PC-9 (cell line): ENCODE data around the gene MSANTD2. TPM values are rescaled to one million over a fixed set of nuclear protein-coding genes. Genes with fewer than 3 reads are reported as not detected.

Experiments used
- BruUV-seq: library from RNA; stranded (reverse); fragments of 400-500 nt; replicated peaks from 2 replicates; lab custom pipeline; 2021; lab: Mats Ljungman, UMichigan
- CTCF ChIA-PET: fragments of 300-600 bp; sonication (Branson Sonifier 250); formaldehyde crosslinking; loops from one replicate; lab custom pipeline; 2022; ENCODE audit warnings: antibody characterized with exemption; lab: Charles Lee
- POLR2A ChIA-PET: fragments of 300-600 bp; sonication (Branson Sonifier 250); formaldehyde crosslinking; loops from one replicate; lab custom pipeline; 2022; ENCODE audit warnings: antibody characterized with exemption; ENCODE audit not compliant: unreplicated experiment; lab: Charles Lee
- DNase-seq, 2 experiments: peaks; one replicate each; pipeline versions ENCODE4 v3.0.0 to v3.0.0-alpha.2; 2015 to 2022; ENCODE audit warnings: mixed read lengths in 1 of 2
- H2AFZ ChIP-seq: fragments of 200-600 bp; sonication (generic); 2 replicates; pipeline ENCODE4 v1.8.1; 2017; ENCODE audit warnings: antibody characterized with exemption
- H3F3A ChIP-seq: fragments of 200-600 bp; sonication (generic); 2 replicates; pipeline ENCODE4 v1.8.1; 2017; ENCODE audit warnings: antibody characterized with exemption, mild to moderate bottlenecking, low read depth; ENCODE audit not compliant: insufficient read depth
- H3K27ac ChIP-seq: fragments of 200-600 bp; sonication (generic); 2 replicates; pipeline ENCODE4 v1.6.1; 2016; ENCODE audit warnings: mixed run types
- H3K27me3 ChIP-seq: fragments of 200-600 bp; sonication (generic); 2 replicates; pipeline ENCODE4 v1.6.1; 2016; ENCODE audit warnings: low read depth, mixed run types; ENCODE audit not compliant: insufficient read depth
- H3K36me3 ChIP-seq: fragments of 200-600 bp; sonication (generic); 2 replicates; pipeline ENCODE4 v1.6.1; 2016; ENCODE audit warnings: low read depth, mixed run types
- H3K4me1 ChIP-seq: fragments of 200-600 bp; sonication (generic); replicated peaks from 2 replicates; pipeline ENCODE4 v1.6.1; 2016; ENCODE audit warnings: mixed run types; ENCODE audit not compliant: insufficient read depth
- H3K4me2 ChIP-seq: fragments of 200-600 bp; sonication (generic); 2 replicates; pipeline ENCODE4 v1.6.1; 2017; ENCODE audit warnings: mixed run types
- H3K4me3 ChIP-seq: fragments of 200-600 bp; sonication (generic); 2 replicates; pipeline ENCODE4 v1.6.1; 2016; ENCODE audit warnings: mixed run types
- H3K79me2 ChIP-seq: fragments of 200-600 bp; sonication (generic); 2 replicates; pipeline ENCODE4 v1.6.1; 2017; ENCODE audit warnings: low read depth, mixed run types
- H3K9me2 ChIP-seq: fragments of 200-600 bp; sonication (generic); 2 replicates; pipeline ENCODE4 v1.8.1; 2017; ENCODE audit warnings: mild to moderate bottlenecking; ENCODE audit not compliant: insufficient read depth
- H3K9me3 ChIP-seq: fragments of 200-600 bp; sonication (generic); 2 replicates; pipeline ENCODE4 v1.8.1; 2016; ENCODE audit warnings: low read depth; ENCODE audit not compliant: insufficient read depth
- H4K20me1 ChIP-seq: fragments of 200-600 bp; sonication (generic); 2 replicates; pipeline ENCODE4 v1.8.1; 2017; ENCODE audit not compliant: insufficient read depth
- CTCF ChIP-seq: fragments of 200-600 bp; sonication (generic); conservative IDR thresholded peaks from 2 replicates; pipeline ENCODE4 v1.6.1; 2017; ENCODE audit warnings: mixed run types, antibody characterized with exemption, mild to moderate bottlenecking, moderate library complexity
- EZH2 ChIP-seq: fragments of 200-600 bp; sonication (generic); IDR thresholded peaks from 2 replicates; pipeline ENCODE4 v1.8.0; 2017; ENCODE audit warnings: antibody characterized with exemption, low read depth
- intact Hi-C: fragments of 100-400 bp; cut with micrococcal nuclease; formaldehyde crosslinking; loops from one replicate; pipeline ENCODE4 v1.10.0; 2022; ENCODE audit not compliant: unreplicated experiment
- total RNA-seq: library from RNA; stranded (reverse); gene quantifications from 2 replicates; pipeline ENCODE4 v1.2.3, GENCODE V29; 2021

Gene MSANTD2
- total RNA-seq, 1 experiment from 2014 or later: 16.9 TPM

- no peaks in the 10 kb centered on the region for H4K20me1 ChIP-seq
- no peaks in the 10 kb centered on the region for H3K9me3 ChIP-seq
- BruUV-seq: no TSS peak
- peaks cover 53% of the 10 kb centered on the region for H3K4me1 ChIP-seq
- intact Hi-C loops: loop anchor here (5.0 to 10.0 kb wide), 2 partner anchors 47 to 844 kb away; partner anchors contain the start of gene STT3A
- peak overlapping the region; percentile 36; the same call in 1 of the 2 replicates for H3K4me3 ChIP-seq
- peaks cover 23% of the 10 kb centered on the region for H3K79me2 ChIP-seq
- H3F3A ChIP-seq: peaks cover 39% of the 10 kb centered on the region
- H3K9me2 ChIP-seq: no peaks in the 10 kb centered on the region
- POLR2A ChIA-PET: no interaction called here
- H3K36me3 ChIP-seq: 0 out of 2 replicates have a peak, but pooled peaks cover 3% of the 10 kb centered on the region
- DNase-seq: no peak
- H3K27ac ChIP-seq: peak overlapping the region; percentile 90
- TF ChIP-seq EZH2 (no peak), CTCF (no peak)
- H3K27me3 ChIP-seq: no peaks in the 10 kb centered on the region
- peak overlapping the region; percentile 83 for H3K4me2 ChIP-seq
- H2AFZ ChIP-seq: no peak overlapping the region
- CTCF ChIA-PET: interaction anchor here (2.0 kb wide), 1 partner anchor 46 kb away, joined by 10 read pairs; no protein-coding TSS in a partner anchor
Observed at GRCh38 chr11:124748100-124748418, 52.1 kb downstream of the MSANTD2 start.

GRCh38 chr11:124747406-124748099 lies 52.7 kb downstream of the MSANTD2 start:
- Histone ChIP-seq H4K20me1 (no peaks in the 10 kb centered on the region), H3K9me2 (no peaks in the 10 kb centered on the region), H2AFZ (no peak overlapping the region), H3K9me3 (no peaks in the 10 kb centered on the region), H3K36me3 (0 out of 2 replicates have a peak, but pooled peaks cover 3% of the 10 kb centered on the region), H3K4me2 (peak overlapping the region; percentile 83), H3F3A (peaks cover 41% of the 10 kb centered on the region), H3K27ac (peak overlapping the region; percentile 90), H3K27me3 (no peaks in the 10 kb centered on the region), H3K79me2 (peaks cover 21% of the 10 kb centered on the region), H3K4me3 (peak overlapping the region; percentile 35; the same call in 1 of the 2 replicates), H3K4me1 (peaks cover 48% of the 10 kb centered on the region)
- intact Hi-C loops: loop anchor here (2.0 to 10.0 kb wide), 3 partner anchors 47 to 845 kb away; partner anchors contain the start of gene STT3A
- no TSS peak for BruUV-seq
- CTCF ChIA-PET: interaction anchor here (1.2 to 2.0 kb wide), 3 partner anchors 16 to 46 kb away, joined by 5 to 10 read pairs (median 7); no protein-coding TSS in a partner anchor
- POLR2A ChIA-PET: no interaction called here
- no peak for DNase-seq
- TF ChIP-seq CTCF (no peak), EZH2 (no peak)

GRCh38 chr11:124746621-124747243 lies 53.5 kb downstream of the MSANTD2 start:
- H3F3A ChIP-seq: peaks cover 44% of the 10 kb centered on the region
- TF ChIP-seq CTCF (peak; percentile 75), EZH2 (no peak)
- intact Hi-C loops: loop anchor here (1.0 to 10.0 kb wide), 4 partner anchors 17 to 846 kb away; partner anchors contain the start of gene STT3A
- peak overlapping the region; percentile 67 for H3K4me3 ChIP-seq
- peak overlapping the region; percentile 90 for H2AFZ ChIP-seq
- H3K27ac ChIP-seq: peak overlapping the region; percentile 90
- CTCF ChIA-PET: interaction anchor here (1.2 to 2.0 kb wide), 3 partner anchors 17 to 47 kb away, joined by 5 to 10 read pairs (median 7); no protein-coding TSS in a partner anchor
- H3K36me3 ChIP-seq: 0 out of 2 replicates have a peak, but pooled peaks cover 3% of the 10 kb centered on the region
- H3K27me3 ChIP-seq: no peaks in the 10 kb centered on the region
- H3K4me1 ChIP-seq: peaks cover 45% of the 10 kb centered on the region
- no peaks in the 10 kb centered on the region for H3K9me3 ChIP-seq
- H3K4me2 ChIP-seq: peak overlapping the region; percentile 83
- H3K79me2 ChIP-seq: peaks cover 16% of the 10 kb centered on the region
- no peaks in the 10 kb centered on the region for H3K9me2 ChIP-seq
- no TSS peak for BruUV-seq
- no peaks in the 10 kb centered on the region for H4K20me1 ChIP-seq
- POLR2A ChIA-PET: interaction anchor here (0.6 kb wide), 4 partner anchors 13 to 1551 kb away, joined by 5 to 17 read pairs (median 7); no protein-coding TSS in a partner anchor
- peak; percentile 84 to 92 for DNase-seq
